HG02973 (cell line): ENCODE results near the gene COL9A1.

ENCODE experiments used
- ATAC-seq: cut with Tn5 transposase; IDR thresholded peaks from one replicate; pipeline ENCODE4 v1.9.1; 2021; ENCODE audit warnings: moderate library complexity; ENCODE audit not compliant: unreplicated experiment

COL9A1 gene

DNA sequence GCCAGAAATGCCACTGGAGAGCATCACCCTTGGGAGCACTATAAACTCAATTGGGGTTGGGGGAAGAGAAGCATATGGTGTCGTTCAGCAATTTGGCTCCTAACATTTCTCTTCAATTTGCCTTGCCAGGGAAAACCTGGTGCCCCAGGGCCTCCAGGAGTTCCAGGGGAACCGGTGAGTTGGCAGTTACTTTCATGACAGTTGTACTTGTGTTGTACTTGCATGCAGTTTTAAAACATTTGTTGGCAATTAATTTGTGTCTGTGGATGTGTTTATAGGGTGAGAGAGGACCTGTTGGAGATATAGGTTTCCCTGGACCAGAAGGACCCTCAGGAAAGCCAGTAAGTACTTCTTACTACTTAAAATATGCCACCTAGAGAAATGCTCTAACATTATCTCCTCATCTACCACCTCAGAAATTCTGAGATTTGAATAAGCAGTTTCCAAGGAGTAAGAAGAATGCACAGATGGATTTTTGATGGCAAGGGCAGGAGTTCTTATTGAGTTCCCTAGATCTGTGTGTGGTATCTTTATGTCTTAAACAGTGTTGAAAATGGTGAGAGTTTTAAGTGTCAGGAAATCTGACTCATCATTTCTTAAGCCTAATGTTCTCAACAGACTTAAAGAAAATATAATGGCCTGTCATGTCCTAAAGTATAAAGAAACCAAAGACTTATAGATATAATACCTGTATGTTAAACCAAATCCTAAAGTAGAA is 122.5 kb downstream of the COL9A1 start:
- no peak for ATAC-seq

DNA sequence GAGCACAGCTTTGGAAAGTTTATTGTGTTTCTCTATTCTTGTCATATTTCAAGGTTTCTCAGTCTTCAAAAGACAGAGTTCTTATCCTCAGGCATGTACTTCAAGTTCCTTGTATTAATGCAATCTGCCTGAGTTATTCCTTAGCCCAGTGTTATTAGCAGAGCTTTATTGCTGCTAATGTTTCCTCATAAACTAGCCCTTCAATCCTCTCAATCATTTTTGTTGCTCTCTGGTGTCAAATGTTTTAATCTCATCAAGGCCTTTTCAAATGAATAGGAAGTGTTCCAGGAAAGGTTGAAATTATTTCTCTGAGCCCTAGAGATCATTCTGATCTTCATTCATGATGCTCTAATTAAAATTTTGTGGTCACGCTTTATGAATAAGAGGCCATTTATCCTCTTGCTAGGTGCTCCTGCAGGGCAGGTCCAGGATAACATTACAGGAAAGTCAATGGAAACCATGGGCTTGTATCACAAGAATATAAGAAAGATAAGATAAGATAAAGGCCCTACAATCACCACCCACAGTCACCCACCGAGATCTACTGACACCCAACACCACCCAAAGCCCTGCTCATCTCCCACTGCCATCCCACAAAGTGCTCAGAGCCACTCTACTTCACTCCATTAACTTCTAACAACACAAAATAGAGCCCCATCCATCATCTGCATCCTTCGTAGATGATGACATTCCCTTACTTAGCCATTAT is 125.9 kb downstream of the COL9A1 start:
- ATAC-seq: no peak

DNA sequence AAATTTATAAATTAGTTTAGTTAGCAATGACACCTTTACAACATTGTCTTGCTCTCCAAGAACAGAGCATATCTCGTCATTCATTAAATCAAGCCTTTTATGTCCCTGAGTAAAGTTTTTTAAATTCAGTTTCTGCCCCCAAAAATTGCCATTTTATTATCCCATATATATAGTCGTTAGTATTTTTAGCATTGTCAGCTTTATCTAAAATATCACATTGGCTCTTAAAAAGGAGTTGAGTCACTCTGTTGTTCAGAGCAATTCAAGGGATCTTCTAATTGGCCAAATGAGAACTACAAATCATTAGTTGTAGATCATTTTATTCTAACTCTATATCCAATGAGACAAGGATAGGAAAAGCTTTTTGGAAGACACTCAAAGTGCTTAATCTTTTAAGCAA is 127.1 kb downstream of the COL9A1 start:
- no peak for ATAC-seq

DNA sequence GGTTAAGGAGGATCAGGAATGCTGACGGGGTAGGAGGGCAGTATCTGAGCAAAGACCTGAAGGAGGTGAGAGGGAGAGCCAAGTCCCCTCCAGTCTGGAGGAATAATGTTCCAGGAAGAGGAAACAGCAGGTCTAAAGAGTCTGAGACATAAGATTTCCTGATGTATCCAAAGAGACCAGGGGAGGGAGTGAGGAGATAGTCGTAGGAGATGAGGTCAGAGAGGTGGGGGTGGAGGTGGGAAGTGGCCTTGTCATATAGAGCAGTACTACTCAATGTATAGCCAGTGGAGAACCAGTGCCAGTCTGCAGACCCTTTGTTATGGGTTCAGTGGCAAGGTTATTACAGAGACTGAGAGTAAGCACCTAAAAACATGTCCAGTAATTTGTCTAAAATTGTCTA is 130.6 kb downstream of the COL9A1 start:
- no peak for ATAC-seq

DNA sequence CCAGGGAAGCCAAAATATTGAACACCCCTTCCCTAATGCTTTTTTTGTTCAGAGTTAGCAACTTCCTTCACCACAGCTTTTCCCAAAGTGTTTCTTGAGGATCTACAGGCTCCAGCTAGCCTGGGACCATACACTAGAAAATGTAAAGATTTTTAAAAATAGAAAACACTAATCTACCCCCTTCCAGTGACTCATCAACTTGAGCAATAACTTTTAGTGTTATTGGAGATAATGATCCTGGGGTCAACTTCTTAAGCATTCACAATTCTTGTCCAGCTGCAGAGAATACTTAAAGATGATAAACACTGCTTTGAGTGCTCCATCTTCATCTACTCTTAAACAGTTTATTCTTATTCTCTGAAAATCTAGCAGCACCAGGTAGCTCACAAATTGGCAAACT is 131.6 kb downstream of the COL9A1 start:
- no peak for ATAC-seq

DNA sequence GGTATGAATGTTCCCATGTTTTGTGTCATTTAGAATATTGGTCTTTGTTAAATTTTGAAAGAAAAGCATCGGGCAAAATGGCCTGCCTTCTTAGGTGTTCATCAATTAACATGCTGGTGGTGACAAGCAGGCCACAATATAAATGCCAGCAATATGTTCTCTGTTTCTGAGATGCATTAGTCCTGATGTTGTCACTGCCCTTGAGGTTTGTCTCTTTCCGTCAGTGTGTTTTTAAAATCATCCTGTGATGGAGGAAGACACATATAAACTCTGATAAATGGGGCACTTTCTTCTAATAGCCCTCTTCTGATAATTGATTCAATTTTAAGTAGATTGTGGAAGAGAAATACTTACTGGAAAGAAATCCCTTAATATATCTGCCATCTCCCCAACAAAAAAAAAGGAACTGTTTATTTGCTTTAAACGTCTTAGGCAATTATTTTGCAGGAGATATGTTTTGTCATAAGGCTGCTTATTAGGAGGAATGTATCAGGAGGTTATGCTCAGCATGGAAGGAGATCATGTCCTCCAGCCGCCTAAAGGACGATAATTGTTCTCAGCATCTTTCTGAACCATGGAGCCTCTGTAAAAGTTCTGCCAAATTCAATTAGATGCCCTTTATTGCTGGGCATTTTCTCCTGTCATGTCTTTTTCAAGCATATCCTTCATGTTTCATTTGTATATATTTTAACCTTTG is 134.1 kb downstream of the COL9A1 start:
- ATAC-seq: no peak
